Nephron (organoid): ENCODE data around the gene COBLL1.

Experiments used
- H3K27ac Mint-ChIP-seq, 3 experiments: 2 replicates each; pipeline ENCODE4 v1.8.0; 2020; ENCODE audit warnings: mixed read lengths in 3 of 3, mild to moderate bottlenecking in 2 of 3, moderate library complexity in 1 of 3
- H3K27me3 Mint-ChIP-seq: 2 replicates; pipeline ENCODE4 v1.8.0; 2021; ENCODE audit warnings: low read depth, mild to moderate bottlenecking, moderate library complexity, mixed read lengths
- H3K36me3 Mint-ChIP-seq: 2 replicates; pipeline ENCODE4 v1.8.0; 2020; ENCODE audit warnings: low read depth, mixed read lengths
- H3K4me1 Mint-ChIP-seq: 2 replicates; pipeline ENCODE4 v1.8.0; 2020; ENCODE audit warnings: mixed read lengths
- H3K4me3 Mint-ChIP-seq, 3 experiments: 2 replicates each; pipeline ENCODE4 v1.8.0; 2020; ENCODE audit warnings: mild to moderate bottlenecking in 3 of 3, mixed read lengths in 3 of 3, moderate library complexity in 2 of 3
- H3K9me3 Mint-ChIP-seq: 2 replicates; pipeline ENCODE4 v1.8.0; 2020; ENCODE audit warnings: mixed read lengths
- CTCF ChIP-seq, 3 experiments: fragments of 200-600 bp; sonication (generic); IDR thresholded peaks; one replicate each; pipeline ENCODE4 v1.5.0; 2021; ENCODE audit warnings: antibody characterized with exemption in 3 of 3; ENCODE audit not compliant: unreplicated experiment in 3 of 3

Gene COBLL1

GRCh38 chr2:164875334-164876205 is 33.9 kb upstream of the COBLL1 start:
- peaks cover 14% of the 10 kb centered on the region for H3K4me1 Mint-ChIP-seq
- no peaks in the 10 kb centered on the region for H3K36me3 Mint-ChIP-seq
- H3K4me3 Mint-ChIP-seq = no peak overlapping the region
- TF ChIP-seq CTCF (IDR thresholded peaks at IDR 0.05; ENCODE audit: unreplicated experiment in 3 of 3) = no peak
- H3K27ac Mint-ChIP-seq = no peak overlapping the region
- peaks cover 6% of the 10 kb centered on the region for H3K27me3 Mint-ChIP-seq
- no peaks in the 10 kb centered on the region for H3K9me3 Mint-ChIP-seq

- Mint-ChIP-seq H3K4me3 (no peak overlapping the region), H3K4me1 (no peaks in the 10 kb centered on the region), H3K9me3 (no peaks in the 10 kb centered on the region), H3K27me3 (peaks cover 6% of the 10 kb centered on the region), H3K27ac (peak overlapping the region in 1 of 3 experiments; percentile 7), H3K36me3 (no peaks in the 10 kb centered on the region)
- TF ChIP-seq CTCF (IDR thresholded peaks at IDR 0.05; ENCODE audit: unreplicated experiment in 3 of 3) = no peak
Observed at GRCh38 chr2:164873210-164873908, 31.7 kb upstream of the COBLL1 start.

- Mint-ChIP-seq H3K36me3 (no peaks in the 10 kb centered on the region), H3K27ac (no peak overlapping the region), H3K9me3 (no peaks in the 10 kb centered on the region), H3K27me3 (no peaks in the 10 kb centered on the region), H3K4me3 (no peak overlapping the region), H3K4me1 (no peaks in the 10 kb centered on the region)
- no peak for TF ChIP-seq CTCF (IDR thresholded peaks at IDR 0.05; ENCODE audit: unreplicated experiment in 3 of 3)
Observed at GRCh38 chr2:164871404-164871803, 29.8 kb upstream of the COBLL1 start.

GRCh38 chr2:164869420-164869772 is 27.8 kb upstream of the COBLL1 start:
- no peaks in the 10 kb centered on the region for H3K9me3 Mint-ChIP-seq
- TF ChIP-seq CTCF (IDR thresholded peaks at IDR 0.05; ENCODE audit: unreplicated experiment in 3 of 3) = no peak
- no peaks in the 10 kb centered on the region for H3K36me3 Mint-ChIP-seq
- no peak overlapping the region for H3K27ac Mint-ChIP-seq
- H3K4me3 Mint-ChIP-seq = no peak overlapping the region
- H3K27me3 Mint-ChIP-seq = no peaks in the 10 kb centered on the region
- no peaks in the 10 kb centered on the region for H3K4me1 Mint-ChIP-seq

GRCh38 chr2:164868563-164869419 is 27.2 kb upstream of the COBLL1 start:
- TF ChIP-seq CTCF (IDR thresholded peaks at IDR 0.05; ENCODE audit: unreplicated experiment in 3 of 3) = no peak
- Mint-ChIP-seq H3K9me3 (no peaks in the 10 kb centered on the region), H3K4me3 (no peak overlapping the region), H3K4me1 (no peaks in the 10 kb centered on the region), H3K27me3 (no peaks in the 10 kb centered on the region), H3K27ac (peak overlapping the region in 1 of 3 experiments; percentile 20), H3K36me3 (no peaks in the 10 kb centered on the region)
